Measurements from ENCODE around the gene LRRC38.

LRRC38 gene

GRCh38 chr1:13528320-13528719 is 14.5 kb upstream of the LRRC38 start:
- H3K4me3 ChIP-seq (ENCODE audit: low read depth, low read length), result no peak overlapping the region
- no peaks in the 10 kb centered on the region for H3K36me3 ChIP-seq
- no peaks in the 10 kb centered on the region for H3K9me3 ChIP-seq
- H3K4me1 ChIP-seq, result no peaks in the 10 kb centered on the region
- TF ChIP-seq CTCF (IDR thresholded peaks at IDR 0.05; ENCODE audit: low read depth, low read length), result no peak
- no peak for DNase-seq
- no peaks in the 10 kb centered on the region for H3K27me3 ChIP-seq

- no peaks in the 10 kb centered on the region for H3K36me3 ChIP-seq
- H3K4me3 ChIP-seq (ENCODE audit: low read depth, low read length), result no peak overlapping the region
- H3K27me3 ChIP-seq, result no peaks in the 10 kb centered on the region
- H3K9me3 ChIP-seq, result no peaks in the 10 kb centered on the region
- no peak for TF ChIP-seq CTCF (IDR thresholded peaks at IDR 0.05; ENCODE audit: low read depth, low read length)
- DNase-seq, result no peak
- H3K4me1 ChIP-seq, result no peaks in the 10 kb centered on the region
These were observed 10.1 kb upstream of the LRRC38 start for GRCh38 chr1:13523780-13524477.

- Histone ChIP-seq H3K4me1 (no peaks in the 10 kb centered on the region), H3K27me3 (no peaks in the 10 kb centered on the region), H3K9me3 (no peaks in the 10 kb centered on the region), H3K4me3 (ENCODE audit: low read depth, low read length) (no peak overlapping the region), H3K36me3 (no peaks in the 10 kb centered on the region)
- no peak for TF ChIP-seq CTCF (IDR thresholded peaks at IDR 0.05; ENCODE audit: low read depth, low read length)
- DNase-seq, result no peak
These were observed 7.2 kb upstream of the LRRC38 start for GRCh38 chr1:13520985-13521384.

GRCh38 chr1:13517193-13517812 is 3.5 kb upstream of the LRRC38 start:
- H3K36me3 ChIP-seq, result no peaks in the 10 kb centered on the region
- no peaks in the 10 kb centered on the region for H3K9me3 ChIP-seq
- 0 out of 2 replicates have a peak, but pooled peaks cover 4% of the 10 kb centered on the region for H3K27me3 ChIP-seq
- no peak for TF ChIP-seq CTCF (IDR thresholded peaks at IDR 0.05; ENCODE audit: low read depth, low read length)
- H3K4me1 ChIP-seq, result no peaks in the 10 kb centered on the region
- H3K4me3 ChIP-seq (ENCODE audit: low read depth, low read length), result no peak overlapping the region
- DNase-seq, result no peak

GRCh38 chr1:13516606-13517005 is 2.8 kb upstream of the LRRC38 start:
- 0 out of 2 replicates have a peak, but pooled peaks cover 4% of the 10 kb centered on the region for H3K27me3 ChIP-seq
- no peak for TF ChIP-seq CTCF (IDR thresholded peaks at IDR 0.05; ENCODE audit: low read depth, low read length)

GRCh38 chr1:13514821-13515220 is 1.0 kb upstream of the LRRC38 start:
- Histone ChIP-seq H3K27me3 (0 out of 2 replicates have a peak, but pooled peaks cover 4% of the 10 kb centered on the region), H3K4me1 (no peaks in the 10 kb centered on the region), H3K4me3 (ENCODE audit: low read depth, low read length) (no peak overlapping the region), H3K9me3 (no peaks in the 10 kb centered on the region), H3K36me3 (no peaks in the 10 kb centered on the region)
- no peak for DNase-seq
- no peak for TF ChIP-seq CTCF (IDR thresholded peaks at IDR 0.05; ENCODE audit: low read depth, low read length)

More at GRCh38 chr1:13516606-13517005, 2.8 kb upstream of the LRRC38 start:
- Histone ChIP-seq H3K36me3 (no peaks in the 10 kb centered on the region), H3K4me1 (no peaks in the 10 kb centered on the region), H3K9me3 (no peaks in the 10 kb centered on the region), H3K4me3 (ENCODE audit: low read depth, low read length) (no peak overlapping the region)
- DNase-seq, result no peak

Measured in BE2C (cell line).